GM18870 (cell line): ENCODE measurements around the gene ST6GALNAC4.
"Not testable (repeated sequence)": the region's sequence is repeated elsewhere in the genome, so short reads cannot be mapped to it uniquely, and the experiment has no call there.

Experiments
- ATAC-seq: cut with Tn5 transposase; IDR thresholded peaks from one replicate; pipeline ENCODE4 v1.9.1; 2021; ENCODE audit warnings: moderate library complexity; ENCODE audit not compliant: unreplicated experiment

Gene ST6GALNAC4

DNA sequence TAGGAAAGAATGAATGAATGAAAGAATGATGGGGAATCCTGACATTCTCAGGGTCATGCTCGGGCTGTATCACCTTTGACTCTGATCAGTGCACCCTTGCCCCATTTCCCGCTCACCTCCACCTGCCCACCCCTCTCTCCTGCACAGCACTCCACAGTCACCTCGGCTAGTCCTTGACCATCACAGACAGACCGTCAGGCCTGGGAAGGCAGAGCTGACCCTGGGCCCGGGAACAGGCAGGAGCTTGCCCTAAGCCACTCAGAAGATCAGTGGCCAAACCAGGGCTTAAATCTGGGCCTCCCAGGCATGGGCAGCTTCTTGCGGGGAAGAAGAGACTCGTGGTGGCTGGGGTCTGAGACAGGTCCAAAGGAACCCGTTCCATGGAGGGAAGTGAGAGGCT lies 21.0 kb downstream of the ST6GALNAC4 start:
- no peak for ATAC-seq

- no peak for ATAC-seq
Measured at GRCh38 chr9:127893392-127893791, 23.4 kb downstream of the ST6GALNAC4 start.

GRCh38 chr9:127892831-127893230 lies 24.0 kb downstream of the ST6GALNAC4 start:
- ATAC-seq = no peak

DNA sequence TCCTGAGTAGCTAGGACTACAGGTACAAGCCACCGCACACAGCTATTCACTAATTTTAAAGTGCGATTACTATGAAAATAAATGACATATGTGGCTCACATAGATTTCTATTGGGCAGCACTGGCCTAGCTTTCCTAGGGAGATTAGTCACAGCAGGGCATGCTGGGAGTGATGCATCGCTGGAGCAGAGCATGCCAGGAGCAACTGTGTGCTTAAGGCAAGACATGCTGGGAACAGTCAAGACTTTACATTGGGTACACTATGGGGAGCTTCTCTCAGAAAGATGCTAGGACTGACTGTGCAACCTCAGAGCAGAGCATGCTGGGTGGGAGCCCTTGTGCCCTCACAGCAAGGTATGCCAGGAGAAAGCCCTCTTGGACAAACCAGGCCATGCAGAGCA lies 26.8 kb downstream of the ST6GALNAC4 start:
- no peak for ATAC-seq

- no peak for ATAC-seq
Measured at GRCh38 chr9:127887792-127888191, 29.0 kb downstream of the ST6GALNAC4 start.

- no peak for ATAC-seq
Measured at GRCh38 chr9:127886401-127886972, 30.4 kb downstream of the ST6GALNAC4 start.

DNA sequence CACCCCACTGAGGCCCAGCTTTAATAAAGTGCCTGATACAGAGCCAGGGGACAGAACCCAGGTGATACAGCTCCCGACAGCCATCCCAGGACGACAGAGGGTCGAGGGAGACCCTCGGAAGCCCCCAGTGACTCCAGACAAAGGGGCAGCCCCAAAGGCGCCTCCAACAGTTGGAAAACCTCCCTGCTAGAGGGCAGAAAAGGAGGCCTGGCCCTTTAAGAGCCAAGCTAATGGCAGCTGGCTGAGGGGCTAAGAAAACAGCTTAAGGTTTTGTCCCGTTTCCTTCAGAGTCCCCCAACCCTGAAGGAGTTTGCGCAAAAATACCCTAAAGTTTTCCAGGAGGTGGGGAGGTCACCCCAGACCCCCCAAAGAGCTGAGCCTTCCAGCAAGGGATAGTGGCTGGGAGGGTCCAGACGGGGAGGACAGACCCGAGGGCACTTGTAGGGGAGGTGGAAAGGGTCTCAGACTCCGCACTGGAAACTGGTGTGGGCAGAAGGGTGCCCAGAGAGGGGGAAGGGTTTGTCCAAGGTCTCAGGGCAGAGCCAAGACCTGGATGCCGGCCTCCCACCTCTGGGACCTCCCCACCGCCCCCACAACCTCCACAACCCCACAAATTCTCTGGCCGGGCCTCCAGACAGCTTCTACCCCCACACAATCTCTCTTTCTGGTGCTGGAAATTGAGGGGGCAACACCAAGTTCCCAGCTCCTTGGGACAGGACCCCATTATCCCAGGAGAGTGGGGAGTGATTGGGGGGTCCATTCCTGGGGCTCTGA lies 31.1 kb downstream of the ST6GALNAC4 start:
- ATAC-seq = no peak

- ATAC-seq = no peak
Measured at GRCh38 chr9:127884976-127885490, 31.8 kb downstream of the ST6GALNAC4 start.

GRCh38 chr9:127884427-127884911 lies 32.4 kb downstream of the ST6GALNAC4 start:
- no peak for ATAC-seq

GRCh38 chr9:127883959-127884358 lies 32.9 kb downstream of the ST6GALNAC4 start:
- no peak for ATAC-seq

DNA sequence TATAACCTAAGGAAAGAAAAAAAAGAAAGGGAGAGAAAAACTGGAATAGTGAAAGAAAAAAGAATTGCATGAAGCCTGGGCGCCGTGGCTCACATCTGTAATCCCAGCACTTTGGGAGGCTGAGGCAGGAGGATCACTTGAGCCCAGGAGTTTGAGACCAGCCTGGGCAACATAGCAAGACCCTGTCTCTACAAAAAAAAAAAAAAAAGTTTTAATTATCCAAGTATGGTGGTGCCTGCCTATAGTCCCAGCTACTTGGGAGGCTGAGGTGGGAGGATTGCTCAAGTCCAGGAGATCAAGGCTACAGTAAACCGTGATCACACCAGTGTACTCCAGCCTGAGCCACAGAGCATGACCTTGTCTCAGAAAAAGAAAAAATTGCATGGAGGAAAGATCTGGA lies 35.1 kb downstream of the ST6GALNAC4 start:
- ATAC-seq = not testable (repeated sequence)

GRCh38 chr9:127880143-127880542 lies 36.7 kb downstream of the ST6GALNAC4 start:
- ATAC-seq = no peak

DNA sequence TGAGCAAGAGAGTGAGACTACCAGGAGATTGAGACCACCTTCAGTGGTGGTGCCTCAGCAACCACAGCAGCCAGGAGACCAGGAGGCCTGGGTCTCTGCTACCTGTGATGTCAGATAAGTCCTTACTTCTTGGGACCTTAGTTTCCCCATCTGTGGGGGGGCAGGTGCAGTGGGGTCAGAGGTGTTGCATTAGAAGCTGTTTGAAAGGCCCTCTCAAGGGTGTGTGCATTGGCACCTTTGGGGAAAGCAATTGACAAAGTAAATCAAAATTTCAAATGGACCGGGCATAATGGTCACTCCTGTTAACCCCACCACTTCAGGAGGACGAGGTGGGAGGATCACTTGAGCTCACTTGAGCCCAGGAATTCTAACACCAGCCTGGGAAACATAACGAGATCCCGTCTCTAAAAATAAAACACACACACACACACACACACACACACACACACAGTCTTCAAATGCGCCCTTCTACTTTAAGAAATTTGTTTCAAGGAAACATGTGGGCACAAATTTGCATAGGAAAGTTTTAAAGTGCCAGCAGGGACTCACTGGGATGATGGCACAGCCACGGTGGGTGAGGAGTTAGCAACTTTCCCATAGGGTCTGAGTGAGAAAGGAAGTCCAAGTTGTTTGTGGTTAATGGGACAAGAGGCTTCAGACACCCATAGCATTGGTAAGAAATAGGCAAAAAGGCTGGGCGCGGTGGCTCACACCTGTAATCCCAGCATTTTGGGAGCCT lies 38.0 kb downstream of the ST6GALNAC4 start:
- no peak for ATAC-seq

DNA sequence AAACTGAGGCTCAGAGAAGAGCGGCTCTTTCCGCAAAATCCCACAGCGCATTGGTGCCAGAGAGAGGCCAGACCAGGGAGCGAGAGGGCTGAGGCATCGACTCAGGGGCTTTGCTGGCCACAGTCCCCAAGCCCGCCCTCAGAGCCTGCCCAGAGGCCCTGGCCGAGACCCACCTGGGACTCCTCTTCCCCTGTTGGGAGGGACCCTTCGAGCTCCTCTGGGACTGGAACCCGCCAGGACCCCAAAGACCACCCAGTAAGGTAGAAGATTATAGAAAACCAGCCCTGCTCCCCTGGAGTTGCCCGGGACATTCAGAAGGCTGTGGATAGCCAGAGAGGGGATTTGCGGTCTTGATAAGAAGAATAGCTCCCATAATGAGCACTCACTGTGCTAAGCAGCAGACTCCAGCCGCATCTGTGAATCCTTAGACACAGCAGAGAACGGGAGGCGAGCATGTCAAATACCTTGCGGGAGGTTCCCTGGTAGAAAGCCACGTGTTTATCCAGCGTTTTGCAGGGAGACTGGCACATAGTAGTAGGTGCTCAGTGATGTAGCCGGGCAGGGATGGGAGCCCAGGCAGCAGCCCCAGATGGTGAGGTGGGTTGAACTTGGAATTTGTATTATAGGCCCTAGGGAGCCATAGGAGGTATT lies 38.7 kb downstream of the ST6GALNAC4 start:
- ATAC-seq = no peak

DNA sequence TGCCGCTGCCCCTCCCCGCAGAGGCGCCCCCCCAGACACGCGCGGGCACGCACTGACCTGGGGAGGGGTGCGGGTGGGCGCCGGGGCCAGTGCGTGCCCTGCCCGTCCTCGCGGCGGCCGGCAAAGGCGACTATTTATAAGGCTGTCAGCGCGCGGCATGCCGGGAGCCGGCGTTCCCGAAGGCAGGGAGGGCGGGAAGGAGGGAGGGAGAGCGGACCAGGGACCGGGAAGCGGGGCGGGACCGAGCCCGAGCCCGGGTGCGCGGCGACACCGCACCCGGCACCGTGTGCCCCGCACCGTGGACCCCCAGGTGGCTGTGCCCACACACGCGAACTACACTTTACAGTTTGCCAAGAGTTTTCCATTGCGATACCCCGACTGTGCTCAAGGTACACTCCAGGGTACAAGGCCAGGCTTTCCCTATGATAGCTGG lies 39.3 kb downstream of the ST6GALNAC4 start, which contains the start of gene AK1:
Gene AK1, minus strand, starts transcription at position 110 of the 433 bp plus-strand sequence. CDS start 3,058 bp downstream, outside the sequence.
- ATAC-seq = no peak

GRCh38 chr9:127876764-127877562 lies 39.9 kb downstream of the ST6GALNAC4 start:
- ATAC-seq = no peak

- ATAC-seq = no peak
Measured at GRCh38 chr9:127876026-127876763, 40.6 kb downstream of the ST6GALNAC4 start.

DNA sequence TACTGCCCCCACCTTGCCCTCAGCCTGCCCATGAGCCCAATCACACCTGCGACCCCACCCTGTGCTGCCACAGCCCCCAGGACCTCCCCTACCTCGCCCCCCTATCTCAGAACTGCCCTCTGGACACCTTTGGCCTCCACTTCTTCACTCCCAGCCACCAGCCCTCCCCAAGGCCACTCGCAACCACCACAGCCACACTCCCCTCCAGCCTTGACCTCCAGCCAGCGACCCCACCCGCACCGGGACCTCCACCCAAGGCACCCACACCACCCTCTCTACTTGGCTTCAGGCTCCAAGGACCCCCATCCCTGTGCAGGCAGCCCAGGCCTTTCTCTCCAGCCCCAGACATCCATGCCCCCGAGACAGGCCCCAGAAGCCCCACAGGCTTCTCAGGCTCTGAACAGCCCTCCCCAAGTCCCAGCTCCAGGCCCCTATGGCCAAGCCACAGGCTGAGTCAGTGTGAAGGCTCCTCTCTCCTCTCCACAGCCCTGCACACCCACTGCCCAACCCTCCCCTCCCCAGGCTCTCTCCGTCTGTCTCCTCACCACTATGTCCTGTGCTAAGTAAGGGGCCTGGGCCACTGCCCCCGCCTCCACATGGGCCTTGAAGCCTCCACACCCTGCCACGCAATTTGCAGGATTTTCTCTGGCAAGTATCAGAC lies 41.4 kb downstream of the ST6GALNAC4 start:
- no peak for ATAC-seq
